Glutamatergic neuron (in vitro differentiated cells): Measurements from ENCODE around the gene MED12. TPM values are rescaled to one million over a fixed set of nuclear protein-coding genes. Genes with fewer than 3 reads are reported as not detected.

Experiments used
- DNase-seq: peaks from one replicate; pipeline ENCODE4 v3.0.0; 2022
- H3K27ac Mint-ChIP-seq: one replicate; pipeline ENCODE4 v1.8.0; 2020; ENCODE audit warnings: mild to moderate bottlenecking, mixed read lengths, inconsistent platforms; ENCODE audit not compliant: unreplicated experiment
- H3K27me3 Mint-ChIP-seq: one replicate; pipeline ENCODE4 v1.8.0; 2020; ENCODE audit warnings: mild to moderate bottlenecking, moderate library complexity, mixed read lengths, inconsistent platforms; ENCODE audit not compliant: unreplicated experiment
- H3K36me3 Mint-ChIP-seq: one replicate; pipeline ENCODE4 v1.8.0; 2020; ENCODE audit warnings: mild to moderate bottlenecking, mixed read lengths, inconsistent platforms; ENCODE audit not compliant: unreplicated experiment
- H3K4me1 Mint-ChIP-seq: one replicate; pipeline ENCODE4 v1.8.0; 2020; ENCODE audit warnings: mild to moderate bottlenecking, low read depth, mixed read lengths, inconsistent platforms; ENCODE audit not compliant: unreplicated experiment
- H3K4me3 Mint-ChIP-seq: one replicate; pipeline ENCODE4 v1.8.0; 2020; ENCODE audit warnings: mild to moderate bottlenecking, mixed read lengths, inconsistent platforms; ENCODE audit not compliant: unreplicated experiment
- H3K9me3 Mint-ChIP-seq: one replicate; pipeline ENCODE4 v1.8.0; 2020; ENCODE audit warnings: mild to moderate bottlenecking, moderate library complexity, mixed read lengths, inconsistent platforms; ENCODE audit not compliant: unreplicated experiment
- total RNA-seq: library from RNA; stranded (reverse); fragmentation: NEBNext Ultra II Directional; extraction: Animal tissue kit (Norgen Biotek cat#: 25700); gene quantifications from one replicate; pipeline ENCODE4 v1.2.1, GENCODE V29; 2021; ENCODE audit not compliant: unreplicated experiment
- TF ChIP-seq, protein P1 (sequence below): fragments of 200-600 bp; sonication (generic); IDR thresholded peaks from one replicate; pipeline ENCODE4 v1.5.0; 2021; ENCODE audit not compliant: partially characterized antibody, unreplicated experiment

The MED12 gene
- total RNA-seq, 1 donor from 2014 or later, result 87.4 TPM

DNA sequence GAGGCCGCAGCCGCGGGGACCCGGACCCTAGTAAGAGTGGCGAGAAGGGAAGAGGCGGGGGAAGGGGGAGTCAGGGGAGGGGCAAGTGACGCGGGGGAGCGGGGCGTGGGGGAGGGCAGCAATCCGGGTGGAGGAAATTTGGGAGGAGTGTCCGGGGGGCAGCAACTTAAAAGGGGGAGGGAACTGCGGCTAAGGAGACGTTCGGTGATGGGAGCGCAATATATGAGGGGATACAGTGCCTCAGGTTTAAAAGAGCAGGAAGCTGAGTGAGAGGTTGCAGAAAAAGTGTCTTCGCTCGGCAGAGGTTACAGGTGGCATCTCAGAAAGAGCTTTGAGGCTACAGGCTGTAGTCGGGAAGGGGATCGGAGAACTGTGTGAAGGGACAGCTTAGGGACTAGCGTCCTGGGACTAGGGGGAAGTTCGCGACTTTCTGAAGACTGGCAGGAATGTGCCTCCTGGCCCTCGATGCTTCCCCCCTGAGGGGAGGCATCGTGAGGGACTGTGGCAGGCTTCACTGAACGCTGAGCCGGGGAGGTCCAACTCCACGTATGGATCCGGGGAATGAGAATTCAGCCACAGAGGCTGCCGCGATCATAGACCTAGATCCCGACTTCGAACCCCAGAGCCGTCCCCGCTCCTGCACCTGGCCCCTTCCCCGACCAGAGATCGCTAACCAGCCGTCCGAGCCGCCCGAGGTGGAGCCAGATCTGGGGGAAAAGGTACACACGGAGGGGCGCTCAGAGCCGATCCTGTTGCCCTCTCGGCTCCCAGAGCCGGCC lies 22.2 kb upstream of the MED12 start:
- Mint-ChIP-seq H3K9me3 (peaks cover 9% of the 10 kb centered on the region), H3K27me3 (no peaks in the 10 kb centered on the region)

GRCh38 chrX:71096760-71097032 lies 21.7 kb upstream of the MED12 start:
- no peak overlapping the region for H3K27ac Mint-ChIP-seq
- TF ChIP-seq, protein P1, sequence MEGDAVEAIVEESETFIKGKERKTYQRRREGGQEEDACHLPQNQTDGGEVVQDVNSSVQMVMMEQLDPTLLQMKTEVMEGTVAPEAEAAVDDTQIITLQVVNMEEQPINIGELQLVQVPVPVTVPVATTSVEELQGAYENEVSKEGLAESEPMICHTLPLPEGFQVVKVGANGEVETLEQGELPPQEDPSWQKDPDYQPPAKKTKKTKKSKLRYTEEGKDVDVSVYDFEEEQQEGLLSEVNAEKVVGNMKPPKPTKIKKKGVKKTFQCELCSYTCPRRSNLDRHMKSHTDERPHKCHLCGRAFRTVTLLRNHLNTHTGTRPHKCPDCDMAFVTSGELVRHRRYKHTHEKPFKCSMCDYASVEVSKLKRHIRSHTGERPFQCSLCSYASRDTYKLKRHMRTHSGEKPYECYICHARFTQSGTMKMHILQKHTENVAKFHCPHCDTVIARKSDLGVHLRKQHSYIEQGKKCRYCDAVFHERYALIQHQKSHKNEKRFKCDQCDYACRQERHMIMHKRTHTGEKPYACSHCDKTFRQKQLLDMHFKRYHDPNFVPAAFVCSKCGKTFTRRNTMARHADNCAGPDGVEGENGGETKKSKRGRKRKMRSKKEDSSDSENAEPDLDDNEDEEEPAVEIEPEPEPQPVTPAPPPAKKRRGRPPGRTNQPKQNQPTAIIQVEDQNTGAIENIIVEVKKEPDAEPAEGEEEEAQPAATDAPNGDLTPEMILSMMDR, result no peak
- peaks cover 9% of the 10 kb centered on the region for H3K9me3 Mint-ChIP-seq
- no peaks in the 10 kb centered on the region for H3K36me3 Mint-ChIP-seq
- peaks cover 17% of the 10 kb centered on the region for H3K4me1 Mint-ChIP-seq
- DNase-seq, result no peak
- H3K27me3 Mint-ChIP-seq, result no peaks in the 10 kb centered on the region
- H3K4me3 Mint-ChIP-seq, result peak overlapping the region; percentile 93

More for the DNA sequence above, 22.2 kb upstream of the MED12 start:
- TF ChIP-seq, protein P1, result no peak
- H3K27ac Mint-ChIP-seq, result no peak overlapping the region
- H3K4me1 Mint-ChIP-seq, result peaks cover 12% of the 10 kb centered on the region
- H3K4me3 Mint-ChIP-seq, result peak overlapping the region; percentile 93
- H3K36me3 Mint-ChIP-seq, result no peaks in the 10 kb centered on the region
- peak; percentile 23 for DNase-seq

DNA sequence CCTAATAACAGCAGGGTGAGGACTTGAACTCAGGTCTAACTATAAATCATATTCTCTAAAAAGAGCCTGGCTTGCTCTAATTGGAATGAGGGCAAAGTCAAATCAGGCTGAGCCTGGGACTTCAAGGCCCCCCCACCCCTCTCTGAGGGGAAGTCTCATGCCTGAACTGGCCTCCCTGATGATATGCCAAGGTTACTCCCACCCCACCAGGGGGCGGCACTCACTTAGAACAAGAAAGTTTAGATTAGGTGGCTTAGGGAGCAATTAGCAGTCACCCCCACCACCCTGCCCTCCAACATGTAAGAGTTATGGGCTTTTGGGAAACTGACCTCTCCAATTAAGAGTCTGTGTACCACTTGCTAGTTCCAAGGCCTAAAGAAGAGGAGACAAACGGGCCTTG lies 20.1 kb upstream of the MED12 start:
- peaks cover 1% of the 10 kb centered on the region for H3K27me3 Mint-ChIP-seq
- no peaks in the 10 kb centered on the region for H3K36me3 Mint-ChIP-seq
- TF ChIP-seq, protein P1, result peak; percentile 45
- H3K4me1 Mint-ChIP-seq, result peaks cover 19% of the 10 kb centered on the region
- H3K9me3 Mint-ChIP-seq, result peaks cover 10% of the 10 kb centered on the region
- H3K4me3 Mint-ChIP-seq, result peak overlapping the region; percentile 75
- no peak overlapping the region for H3K27ac Mint-ChIP-seq
- peak; percentile 53 for DNase-seq

GRCh38 chrX:71098951-71099506 lies 19.4 kb upstream of the MED12 start:
- Mint-ChIP-seq H3K36me3 (no peaks in the 10 kb centered on the region), H3K4me1 (peaks cover 21% of the 10 kb centered on the region), H3K4me3 (peak overlapping the region; percentile 75)

More at GRCh38 chrX:71098951-71099506, 19.4 kb upstream of the MED12 start:
- H3K27ac Mint-ChIP-seq, result no peak overlapping the region
- no peak for DNase-seq
- peaks cover 11% of the 10 kb centered on the region for H3K9me3 Mint-ChIP-seq
- H3K27me3 Mint-ChIP-seq, result peaks cover 2% of the 10 kb centered on the region
- TF ChIP-seq, protein P1, result no peak
